PC-9 (cell line): Measurements from ENCODE around the gene DESI1. TPM values are rescaled to one million over a fixed set of nuclear protein-coding genes. Genes with fewer than 3 reads are reported as not detected.

Experiments
- BruUV-seq: library from RNA; stranded (reverse); fragments of 400-500 nt; replicated peaks from 2 replicates; lab custom pipeline; 2021; lab: Mats Ljungman, UMichigan
- CTCF ChIA-PET: fragments of 300-600 bp; sonication (Branson Sonifier 250); formaldehyde crosslinking; loops from one replicate; lab custom pipeline; 2022; ENCODE audit warnings: antibody characterized with exemption; lab: Charles Lee
- POLR2A ChIA-PET: fragments of 300-600 bp; sonication (Branson Sonifier 250); formaldehyde crosslinking; loops from one replicate; lab custom pipeline; 2022; ENCODE audit warnings: antibody characterized with exemption; ENCODE audit not compliant: unreplicated experiment; lab: Charles Lee
- DNase-seq, 2 experiments: peaks; one replicate each; pipeline versions ENCODE4 v3.0.0 to v3.0.0-alpha.2; 2015 to 2022; ENCODE audit warnings: mixed read lengths in 1 of 2
- H2AFZ ChIP-seq: fragments of 200-600 bp; sonication (generic); 2 replicates; pipeline ENCODE4 v1.8.1; 2017; ENCODE audit warnings: antibody characterized with exemption
- H3F3A ChIP-seq: fragments of 200-600 bp; sonication (generic); 2 replicates; pipeline ENCODE4 v1.8.1; 2017; ENCODE audit warnings: antibody characterized with exemption, mild to moderate bottlenecking, low read depth; ENCODE audit not compliant: insufficient read depth
- H3K27ac ChIP-seq: fragments of 200-600 bp; sonication (generic); 2 replicates; pipeline ENCODE4 v1.6.1; 2016; ENCODE audit warnings: mixed run types
- H3K27me3 ChIP-seq: fragments of 200-600 bp; sonication (generic); 2 replicates; pipeline ENCODE4 v1.6.1; 2016; ENCODE audit warnings: low read depth, mixed run types; ENCODE audit not compliant: insufficient read depth
- H3K36me3 ChIP-seq: fragments of 200-600 bp; sonication (generic); 2 replicates; pipeline ENCODE4 v1.6.1; 2016; ENCODE audit warnings: low read depth, mixed run types
- H3K4me1 ChIP-seq: fragments of 200-600 bp; sonication (generic); replicated peaks from 2 replicates; pipeline ENCODE4 v1.6.1; 2016; ENCODE audit warnings: mixed run types; ENCODE audit not compliant: insufficient read depth
- H3K4me2 ChIP-seq: fragments of 200-600 bp; sonication (generic); 2 replicates; pipeline ENCODE4 v1.6.1; 2017; ENCODE audit warnings: mixed run types
- H3K4me3 ChIP-seq: fragments of 200-600 bp; sonication (generic); 2 replicates; pipeline ENCODE4 v1.6.1; 2016; ENCODE audit warnings: mixed run types
- H3K79me2 ChIP-seq: fragments of 200-600 bp; sonication (generic); 2 replicates; pipeline ENCODE4 v1.6.1; 2017; ENCODE audit warnings: low read depth, mixed run types
- H3K9me2 ChIP-seq: fragments of 200-600 bp; sonication (generic); 2 replicates; pipeline ENCODE4 v1.8.1; 2017; ENCODE audit warnings: mild to moderate bottlenecking; ENCODE audit not compliant: insufficient read depth
- H3K9me3 ChIP-seq: fragments of 200-600 bp; sonication (generic); 2 replicates; pipeline ENCODE4 v1.8.1; 2016; ENCODE audit warnings: low read depth; ENCODE audit not compliant: insufficient read depth
- H4K20me1 ChIP-seq: fragments of 200-600 bp; sonication (generic); 2 replicates; pipeline ENCODE4 v1.8.1; 2017; ENCODE audit not compliant: insufficient read depth
- CTCF ChIP-seq: fragments of 200-600 bp; sonication (generic); conservative IDR thresholded peaks from 2 replicates; pipeline ENCODE4 v1.6.1; 2017; ENCODE audit warnings: mixed run types, antibody characterized with exemption, mild to moderate bottlenecking, moderate library complexity
- EZH2 ChIP-seq: fragments of 200-600 bp; sonication (generic); IDR thresholded peaks from 2 replicates; pipeline ENCODE4 v1.8.0; 2017; ENCODE audit warnings: antibody characterized with exemption, low read depth
- intact Hi-C: fragments of 100-400 bp; cut with micrococcal nuclease; formaldehyde crosslinking; loops from one replicate; pipeline ENCODE4 v1.10.0; 2022; ENCODE audit not compliant: unreplicated experiment
- total RNA-seq: library from RNA; stranded (reverse); gene quantifications from 2 replicates; pipeline ENCODE4 v1.2.3, GENCODE V29; 2021

DESI1 gene
- total RNA-seq, 1 experiment from 2014 or later: 52.7 TPM

GRCh38 chr22:41568811-41569210 is 52.0 kb downstream of the DESI1 start:
- Histone ChIP-seq H3F3A (peaks cover 30% of the 10 kb centered on the region), H4K20me1 (no peaks in the 10 kb centered on the region), H3K9me3 (no peaks in the 10 kb centered on the region), H3K27ac (no peak overlapping the region), H2AFZ (no peak overlapping the region), H3K9me2 (no peaks in the 10 kb centered on the region), H3K27me3 (no peaks in the 10 kb centered on the region), H3K4me1 (peaks cover 24% of the 10 kb centered on the region), H3K79me2 (no peaks in the 10 kb centered on the region), H3K4me2 (no peak overlapping the region), H3K4me3 (no peak overlapping the region), H3K36me3 (no peaks in the 10 kb centered on the region)
- ChIA-PET CTCF (no interaction called here), POLR2A (interaction anchor here (0.6 kb wide), 1 partner anchor 501 kb away, joined by 5 read pairs; no protein-coding TSS in a partner anchor)
- intact Hi-C loops: no loop called here
- DNase-seq: no peak
- TF ChIP-seq EZH2 (no peak), CTCF (no peak)
- no TSS peak for BruUV-seq

- intact Hi-C loops: no loop called here
- DNase-seq: no peak
- TF ChIP-seq CTCF: no peak
- TF ChIP-seq EZH2: no peak
- no peaks in the 10 kb centered on the region for H3K36me3 ChIP-seq
- H4K20me1 ChIP-seq: no peaks in the 10 kb centered on the region
- H3K9me2 ChIP-seq: no peaks in the 10 kb centered on the region
- H3K27me3 ChIP-seq: no peaks in the 10 kb centered on the region
- BruUV-seq: no TSS peak
- H3K4me1 ChIP-seq: peaks cover 38% of the 10 kb centered on the region
- no peaks in the 10 kb centered on the region for H3K79me2 ChIP-seq
- H3K4me2 ChIP-seq: no peak overlapping the region
- peaks cover 43% of the 10 kb centered on the region for H3F3A ChIP-seq
- POLR2A ChIA-PET: interaction anchor here (0.6 to 0.7 kb wide), 2 partner anchors 14 to 22 kb away, joined by 3 to 9 read pairs; partner anchors contain the start of gene PMM1
- no peak overlapping the region for H3K27ac ChIP-seq
- H3K9me3 ChIP-seq: no peaks in the 10 kb centered on the region
- CTCF ChIA-PET: interaction anchor here (0.6 kb wide), 1 partner anchor 727 kb away, joined by 3 read pairs; no protein-coding TSS in a partner anchor
- no peak overlapping the region for H2AFZ ChIP-seq
- no peak overlapping the region for H3K4me3 ChIP-seq
Measured at GRCh38 chr22:41567512-41567768, 53.4 kb downstream of the DESI1 start.

GRCh38 chr22:41565403-41566054 is 55.3 kb downstream of the DESI1 start:
- ChIA-PET POLR2A (interaction anchor here (0.6 to 0.7 kb wide), 2 partner anchors 177 to 396 kb away, joined by 3 to 12 read pairs; no protein-coding TSS in a partner anchor), CTCF (interaction anchor here (0.7 kb wide), 3 partner anchors 21 to 32 kb away, joined by 4 to 12 read pairs (median 4); partner anchors contain the start of gene POLR3H)
- Histone ChIP-seq H3K9me2 (no peaks in the 10 kb centered on the region), H3K79me2 (no peaks in the 10 kb centered on the region), H3K27ac (peak overlapping the region; percentile 43), H2AFZ (no peak overlapping the region), H4K20me1 (no peaks in the 10 kb centered on the region), H3K4me2 (peak overlapping the region; percentile 6; the same call in 1 of the 2 replicates), H3F3A (peaks cover 43% of the 10 kb centered on the region), H3K9me3 (no peaks in the 10 kb centered on the region), H3K36me3 (no peaks in the 10 kb centered on the region), H3K4me3 (no peak overlapping the region), H3K27me3 (no peaks in the 10 kb centered on the region), H3K4me1 (peaks cover 38% of the 10 kb centered on the region)
- peak; percentile 71 to 73 for DNase-seq
- BruUV-seq: no TSS peak
- intact Hi-C loops: no loop called here
- TF ChIP-seq CTCF (no peak), EZH2 (no peak)
